ENCODE measurements around the gene ARHGAP12. TPM values are rescaled to one million over a fixed set of nuclear protein-coding genes. Genes with fewer than 3 reads are reported as not detected.
A peak's percentile ranks its signal among the peaks of the same experiment; 100 is the strongest.
"Not testable (repeated sequence)": the region's sequence is repeated elsewhere in the genome, so short reads cannot be mapped to it uniquely, and the experiment has no call there.

Gene ARHGAP12
- total RNA-seq, 1 donor from 2014 or later: 26.0 TPM

GRCh38 chr10:31926765-31927564, 1.7 kb downstream of the ARHGAP12 start:
- DNase-seq (ENCODE audit: low read depth in 2 of 2): peak; percentile 12 to 14

GRCh38 chr10:31926160-31926559, 2.5 kb downstream of the ARHGAP12 start:
- no peak for DNase-seq (ENCODE audit: low read depth in 2 of 2)

GRCh38 chr10:31924833-31925232, 3.8 kb downstream of the ARHGAP12 start:
- DNase-seq (ENCODE audit: low read depth in 2 of 2): no peak

GRCh38 chr10:31923389-31923788, 5.2 kb downstream of the ARHGAP12 start:
- no peak for DNase-seq (ENCODE audit: low read depth in 2 of 2)

GRCh38 chr10:31921031-31921430, 7.6 kb downstream of the ARHGAP12 start:
- no peak for DNase-seq (ENCODE audit: low read depth in 2 of 2)

GRCh38 chr10:31920538-31920937, 8.1 kb downstream of the ARHGAP12 start:
- no peak for DNase-seq (ENCODE audit: low read depth in 2 of 2)

- DNase-seq (ENCODE audit: low read depth in 2 of 2): peak in 1 of 2 donors; percentile 6
These were observed 9.8 kb downstream of the ARHGAP12 start for GRCh38 chr10:31918671-31919409.

GRCh38 chr10:31914370-31914769, 14.3 kb downstream of the ARHGAP12 start:
- no peak for DNase-seq (ENCODE audit: low read depth in 2 of 2)

- DNase-seq (ENCODE audit: low read depth in 2 of 2): peak in 1 of 2 donors; percentile 17
These were observed 15.5 kb downstream of the ARHGAP12 start for GRCh38 chr10:31912898-31913850.

- DNase-seq (ENCODE audit: low read depth in 2 of 2): no peak
These were observed 16.3 kb downstream of the ARHGAP12 start for GRCh38 chr10:31912289-31912688.

- no peak for DNase-seq (ENCODE audit: low read depth in 2 of 2)
These were observed 18.6 kb downstream of the ARHGAP12 start for GRCh38 chr10:31910016-31910415.

- DNase-seq (ENCODE audit: low read depth in 2 of 2): peak; percentile 15 to 66
These were observed 20.5 kb downstream of the ARHGAP12 start for GRCh38 chr10:31908157-31908556.

- peak in 1 of 2 donors; percentile 47 for DNase-seq (ENCODE audit: low read depth in 2 of 2)
These were observed 22.6 kb downstream of the ARHGAP12 start for GRCh38 chr10:31906039-31906438.

- DNase-seq (ENCODE audit: low read depth in 2 of 2): peak in 1 of 2 donors; percentile 35
These were observed 23.0 kb downstream of the ARHGAP12 start for GRCh38 chr10:31905586-31905985.

GRCh38 chr10:31902625-31903024, 26.0 kb downstream of the ARHGAP12 start:
- no peak for DNase-seq (ENCODE audit: low read depth in 2 of 2)

- DNase-seq (ENCODE audit: low read depth in 2 of 2): peak in 1 of 2 donors; percentile 1
These were observed 31.1 kb downstream of the ARHGAP12 start for GRCh38 chr10:31897506-31897905.

GRCh38 chr10:31896968-31897384, 31.7 kb downstream of the ARHGAP12 start:
- DNase-seq (ENCODE audit: low read depth in 2 of 2): peak in 1 of 2 donors; percentile 57

GRCh38 chr10:31895722-31896121, 32.9 kb downstream of the ARHGAP12 start:
- DNase-seq (ENCODE audit: low read depth in 2 of 2): not testable (repeated sequence)

- DNase-seq (ENCODE audit: low read depth in 2 of 2): no peak
These were observed 40.2 kb downstream of the ARHGAP12 start for GRCh38 chr10:31888442-31888841.

GRCh38 chr10:31887850-31888249, 40.8 kb downstream of the ARHGAP12 start:
- DNase-seq (ENCODE audit: low read depth in 2 of 2): no peak

GRCh38 chr10:31886885-31887284, 41.7 kb downstream of the ARHGAP12 start:
- DNase-seq (ENCODE audit: low read depth in 2 of 2): peak in 1 of 2 donors; percentile 7
